Measurements from ENCODE around the gene GLRX.

GLRX gene

DNA sequence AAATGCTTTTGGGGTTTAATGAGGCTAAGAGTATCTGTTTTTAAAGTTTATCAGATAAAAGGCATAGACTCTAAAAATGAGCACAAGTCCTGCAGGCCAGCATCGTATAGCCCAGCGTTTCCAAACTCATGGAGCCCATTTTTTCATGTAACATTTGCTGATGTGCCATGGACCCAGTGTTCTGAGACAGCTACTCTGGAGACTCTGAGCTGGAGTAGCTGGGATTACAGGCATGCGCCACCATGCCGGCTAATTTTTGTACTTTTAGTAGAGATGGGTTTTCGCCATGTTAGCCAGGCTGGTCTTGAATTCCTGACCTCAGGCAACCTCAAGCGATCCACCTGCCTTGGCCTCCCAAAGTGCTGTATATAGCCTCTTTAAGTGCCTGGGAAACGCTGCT lies 15.8 kb downstream of the GLRX start:
- Histone ChIP-seq H3K9me2 (replicated peaks; ENCODE audit: insufficient read depth, low read length) (no peaks in the 10 kb centered on the region), H3F3A (ENCODE audit: insufficient read depth, low read length) (peaks cover 21% of the 10 kb centered on the region), H3K4me3 (ENCODE audit: low read length) (no peak overlapping the region), H3K4me2 (ENCODE audit: low read depth, low read length) (no peak overlapping the region), H3K27me3 (replicated peaks; ENCODE audit: insufficient read depth, low read length) (no peaks in the 10 kb centered on the region), H3K9ac (ENCODE audit: low read length) (no peak overlapping the region), H3K4me1 (ENCODE audit: low read length) (peaks cover 25% of the 10 kb centered on the region), H3K36me3 (replicated peaks; ENCODE audit: insufficient read depth, low read length) (no peaks in the 10 kb centered on the region), H3K79me2 (ENCODE audit: low read length) (no peaks in the 10 kb centered on the region), H4K20me1 (ENCODE audit: insufficient read depth, low read length) (no peaks in the 10 kb centered on the region), H3K9me3 (replicated peaks; ENCODE audit: insufficient read depth, low read length) (no peaks in the 10 kb centered on the region), H3K27ac (ENCODE audit: low read length) (no peak overlapping the region), H2AFZ (ENCODE audit: low read length) (no peak overlapping the region)
- TF ChIP-seq EZH2phosphoT487 (IDR thresholded peaks at IDR 0.05; ENCODE audit: low read length) (no peak), EZH2 (optimal IDR thresholded peaks at IDR 0.05; ENCODE audit: low read depth, low read length) (no peak)
- TF ChIP-seq, protein P1, sequence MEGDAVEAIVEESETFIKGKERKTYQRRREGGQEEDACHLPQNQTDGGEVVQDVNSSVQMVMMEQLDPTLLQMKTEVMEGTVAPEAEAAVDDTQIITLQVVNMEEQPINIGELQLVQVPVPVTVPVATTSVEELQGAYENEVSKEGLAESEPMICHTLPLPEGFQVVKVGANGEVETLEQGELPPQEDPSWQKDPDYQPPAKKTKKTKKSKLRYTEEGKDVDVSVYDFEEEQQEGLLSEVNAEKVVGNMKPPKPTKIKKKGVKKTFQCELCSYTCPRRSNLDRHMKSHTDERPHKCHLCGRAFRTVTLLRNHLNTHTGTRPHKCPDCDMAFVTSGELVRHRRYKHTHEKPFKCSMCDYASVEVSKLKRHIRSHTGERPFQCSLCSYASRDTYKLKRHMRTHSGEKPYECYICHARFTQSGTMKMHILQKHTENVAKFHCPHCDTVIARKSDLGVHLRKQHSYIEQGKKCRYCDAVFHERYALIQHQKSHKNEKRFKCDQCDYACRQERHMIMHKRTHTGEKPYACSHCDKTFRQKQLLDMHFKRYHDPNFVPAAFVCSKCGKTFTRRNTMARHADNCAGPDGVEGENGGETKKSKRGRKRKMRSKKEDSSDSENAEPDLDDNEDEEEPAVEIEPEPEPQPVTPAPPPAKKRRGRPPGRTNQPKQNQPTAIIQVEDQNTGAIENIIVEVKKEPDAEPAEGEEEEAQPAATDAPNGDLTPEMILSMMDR (IDR thresholded peaks at IDR 0.05; ENCODE audit: low read length): no peak
- no peak for DNase-seq

DNA sequence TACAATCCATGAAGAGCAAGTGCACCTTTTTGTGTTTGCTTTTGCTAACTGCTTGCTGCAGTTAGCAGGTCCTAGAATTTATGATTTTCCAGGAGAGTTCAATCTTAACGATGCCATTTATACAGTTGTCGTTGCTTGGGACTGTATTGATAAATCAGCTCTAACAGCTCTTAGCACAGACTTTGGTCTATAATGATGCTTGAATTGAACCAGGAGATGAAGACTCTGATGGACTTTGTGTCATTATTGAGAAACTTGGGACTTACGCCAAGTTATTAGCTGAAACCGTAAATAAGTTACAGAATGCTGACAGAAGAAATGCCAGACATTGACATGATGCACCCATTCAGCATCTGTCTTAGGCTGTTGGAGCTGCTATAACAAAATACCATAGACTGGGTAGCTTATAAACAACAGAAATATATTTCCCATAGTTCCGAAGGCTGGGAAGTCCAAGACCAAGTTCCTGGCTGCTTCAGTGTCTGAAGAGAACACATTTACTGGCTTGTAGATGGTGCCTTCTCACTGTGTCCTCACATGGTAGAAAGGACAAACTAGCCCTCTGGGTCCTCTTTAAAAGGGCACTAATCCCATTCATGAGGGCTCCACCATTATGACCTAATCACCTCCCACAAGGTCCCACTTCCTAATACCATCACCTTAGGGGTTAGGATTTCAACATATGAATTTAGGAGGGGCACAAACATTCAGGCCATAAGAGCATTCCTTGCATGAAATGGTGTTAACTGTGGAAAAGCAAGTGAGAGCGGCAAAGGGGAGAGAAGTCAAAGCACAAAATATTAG lies 17.6 kb downstream of the GLRX start:
- Histone ChIP-seq H3K36me3 (replicated peaks; ENCODE audit: insufficient read depth, low read length) (no peaks in the 10 kb centered on the region), H3K4me1 (ENCODE audit: low read length) (peaks cover 22% of the 10 kb centered on the region), H4K20me1 (ENCODE audit: insufficient read depth, low read length) (no peaks in the 10 kb centered on the region)

DNA sequence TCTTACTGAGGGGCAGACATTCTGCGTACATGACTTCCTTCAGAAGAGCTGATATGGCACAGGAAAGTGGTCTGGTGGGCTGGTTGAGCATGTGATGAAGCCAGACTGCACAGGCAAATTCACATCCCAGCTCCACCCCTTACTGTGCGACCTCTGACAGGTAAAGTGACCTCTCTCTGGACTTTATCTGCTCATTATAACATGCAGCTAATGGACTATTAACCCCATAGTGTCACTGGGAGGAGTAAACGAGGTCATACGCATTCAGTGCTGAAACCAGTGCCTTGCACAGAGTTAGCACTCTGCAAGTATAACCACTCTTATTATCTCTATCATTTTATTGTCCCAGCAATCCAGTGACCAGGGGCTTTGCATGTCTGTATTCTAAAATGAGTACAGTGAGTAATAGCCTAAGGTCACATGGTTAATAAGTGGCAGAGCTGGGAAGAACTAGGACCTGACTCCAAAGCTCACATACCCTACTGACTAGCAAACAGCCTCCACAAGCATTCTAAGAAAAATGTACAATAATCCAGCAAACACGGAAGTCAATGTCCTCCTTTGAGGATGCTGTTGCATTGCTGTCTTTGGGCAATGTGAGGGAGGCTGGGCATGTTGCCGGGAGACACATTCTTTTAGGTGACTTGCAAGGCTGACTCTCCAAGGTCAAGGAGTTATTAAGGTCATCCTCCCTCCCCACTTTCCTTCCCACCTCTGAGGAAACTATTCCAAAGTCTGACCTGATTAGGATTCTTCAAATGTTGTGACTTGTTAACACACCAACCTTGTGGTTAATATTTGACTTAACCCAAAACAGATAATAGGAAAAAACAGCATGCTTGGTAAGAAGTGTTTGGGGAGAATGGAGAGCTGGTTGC lies 19.0 kb downstream of the GLRX start:
- no peaks in the 10 kb centered on the region for H3K9me2 ChIP-seq (replicated peaks; ENCODE audit: insufficient read depth, low read length)
- TF ChIP-seq EZH2phosphoT487 (IDR thresholded peaks at IDR 0.05; ENCODE audit: low read length) (no peak), EZH2 (optimal IDR thresholded peaks at IDR 0.05; ENCODE audit: low read depth, low read length) (no peak)
- TF ChIP-seq, protein P1 (IDR thresholded peaks at IDR 0.05; ENCODE audit: low read length): no peak
- no peak overlapping the region for H3K9ac ChIP-seq (ENCODE audit: low read length)
- H3K4me2 ChIP-seq (ENCODE audit: low read depth, low read length): no peak overlapping the region
- no peaks in the 10 kb centered on the region for H3K36me3 ChIP-seq (replicated peaks; ENCODE audit: insufficient read depth, low read length)
- H3K27ac ChIP-seq (ENCODE audit: low read length): no peak overlapping the region; the same call in 1 of the 2 replicates
- no peaks in the 10 kb centered on the region for H3K27me3 ChIP-seq (replicated peaks; ENCODE audit: insufficient read depth, low read length)
- H2AFZ ChIP-seq (ENCODE audit: low read length): no peak overlapping the region
- H3K4me3 ChIP-seq (ENCODE audit: low read length): no peak overlapping the region
- H4K20me1 ChIP-seq (ENCODE audit: insufficient read depth, low read length): no peaks in the 10 kb centered on the region
- no peak for DNase-seq
- H3K4me1 ChIP-seq (ENCODE audit: low read length): peaks cover 11% of the 10 kb centered on the region
- peaks cover 8% of the 10 kb centered on the region for H3F3A ChIP-seq (ENCODE audit: insufficient read depth, low read length)
- no peaks in the 10 kb centered on the region for H3K9me3 ChIP-seq (replicated peaks; ENCODE audit: insufficient read depth, low read length)
- no peaks in the 10 kb centered on the region for H3K79me2 ChIP-seq (ENCODE audit: low read length)

More for the DNA sequence above, 17.6 kb downstream of the GLRX start:
- DNase-seq: no peak
- Histone ChIP-seq H3K79me2 (ENCODE audit: low read length) (no peaks in the 10 kb centered on the region), H3K27me3 (replicated peaks; ENCODE audit: insufficient read depth, low read length) (no peaks in the 10 kb centered on the region), H3K27ac (ENCODE audit: low read length) (no peak overlapping the region), H2AFZ (ENCODE audit: low read length) (no peak overlapping the region), H3K9me3 (replicated peaks; ENCODE audit: insufficient read depth, low read length) (no peaks in the 10 kb centered on the region), H3K9ac (ENCODE audit: low read length) (no peak overlapping the region), H3K4me2 (ENCODE audit: low read depth, low read length) (no peak overlapping the region), H3K9me2 (replicated peaks; ENCODE audit: insufficient read depth, low read length) (no peaks in the 10 kb centered on the region), H3F3A (ENCODE audit: insufficient read depth, low read length) (peaks cover 20% of the 10 kb centered on the region), H3K4me3 (ENCODE audit: low read length) (no peak overlapping the region)
- TF ChIP-seq, protein P1 (IDR thresholded peaks at IDR 0.05; ENCODE audit: low read length): no peak
- TF ChIP-seq EZH2 (optimal IDR thresholded peaks at IDR 0.05; ENCODE audit: low read depth, low read length) (no peak), EZH2phosphoT487 (IDR thresholded peaks at IDR 0.05; ENCODE audit: low read length) (no peak)

All from MM.1S (cell line).